GM23338 (cell line): ENCODE data around the gene KCNK16.

Experiments used
- CREB1 ChIP-seq: fragments of 250-450 bp; sonication (Bioruptor Pico); IDR thresholded peaks from 2 replicates; pipeline ENCODE4 v1.5.0; 2020; ENCODE audit warnings: low read depth, mild to moderate bottlenecking, moderate library complexity
- CTCF ChIP-seq, 2 experiments: fragments of 200-600 bp in 1 of 2; sonication (generic) in 1 of 2; conservative IDR thresholded peaks; 2 replicates each; pipeline versions ENCODE4 v1.5.1 to v1.6.1; 2016 to 2017; ENCODE audit warnings: antibody characterized with exemption in 2 of 2, low read depth in 2 of 2, mild to moderate bottlenecking in 2 of 2, moderate library complexity in 1 of 2
- EZH2 ChIP-seq: fragments of 200-600 bp; sonication (generic); IDR thresholded peaks from one replicate; pipeline ENCODE4 v1.8.0; 2017; ENCODE audit warnings: antibody characterized with exemption, mild to moderate bottlenecking, low read depth; ENCODE audit not compliant: unreplicated experiment
- EZH2phosphoT487 ChIP-seq: fragments of 200-600 bp; sonication (generic); IDR thresholded peaks from one replicate; pipeline ENCODE4 v1.8.1; 2018; ENCODE audit warnings: antibody characterized with exemption; ENCODE audit not compliant: unreplicated experiment
- JUNB ChIP-seq: IDR thresholded peaks from one replicate; pipeline ENCODE4 v1.6.1; 2016; ENCODE audit warnings: antibody characterized with exemption; ENCODE audit not compliant: unreplicated experiment
- NANOG ChIP-seq: IDR thresholded peaks from 2 replicates; pipeline ENCODE4 v1.6.1; 2016; ENCODE audit warnings: antibody characterized with exemption, borderline replicate concordance
- POLR2AphosphoS5 ChIP-seq: IDR thresholded peaks from 2 replicates; pipeline ENCODE4 v1.6.1; 2016; ENCODE audit warnings: antibody characterized with exemption, low read depth
- REST ChIP-seq: IDR thresholded peaks from one replicate; pipeline ENCODE4 v1.6.1; 2018; ENCODE audit warnings: antibody characterized with exemption; ENCODE audit not compliant: unreplicated experiment
- ZNF114 ChIP-seq: fragments of 250-450 bp; sonication (Bioruptor Pico); IDR thresholded peaks from 2 replicates; pipeline ENCODE4 v1.5.0; 2020; ENCODE audit warnings: mild to moderate bottlenecking, moderate library complexity
- ZNF331 ChIP-seq: fragments of 250-450 bp; sonication (Bioruptor Pico); IDR thresholded peaks from 2 replicates; pipeline ENCODE4 v1.5.0; 2020; ENCODE audit warnings: low read depth, mild to moderate bottlenecking, moderate library complexity
- ZNF462 ChIP-seq: fragments of 250-450 bp; sonication (Bioruptor Pico); IDR thresholded peaks from 2 replicates; pipeline ENCODE4 v1.5.0; 2020; ENCODE audit warnings: mild to moderate bottlenecking, moderate library complexity

- TF ChIP-seq CTCF (conservative IDR thresholded peaks at IDR 0.05; ENCODE audit: low read depth in 2 of 2) = no peak
- TF ChIP-seq POLR2AphosphoS5 = no peak
- no peak for TF ChIP-seq EZH2
- no peak for TF ChIP-seq EZH2phosphoT487
- no peak for TF ChIP-seq REST
- no peak for TF ChIP-seq ZNF331 (CRISPR knock-in tag)
- TF ChIP-seq NANOG = no peak
- no peak for TF ChIP-seq JUNB
- TF ChIP-seq CREB1 (CRISPR knock-in tag) = no peak
- TF ChIP-seq ZNF114 (CRISPR knock-in tag) = no peak
- TF ChIP-seq ZNF462 (CRISPR knock-in tag) = no peak
Observed at GRCh38 chr6:39350723-39351505, 28.4 kb upstream of the KCNK16 start.
